K562 (cell line): Measurements from ENCODE around the gene C1orf198. TPM values are rescaled to one million over a fixed set of nuclear protein-coding genes. Genes with fewer than 3 reads are reported as not detected.

Experiments
- ATAC-seq: fragments of 200-7000 bp; cut with Tn5 transposase; 3 replicates; pipeline ENCODE4 v1.9.1; 2020; ENCODE audit warnings: moderate library complexity
- BruUV-seq: library from RNA; stranded (reverse); fragments of 400-500 nt; replicated peaks from 2 replicates; lab custom pipeline; 2021; lab: Mats Ljungman, UMichigan
- CTCF ChIA-PET: fragments of 300-600 bp; formaldehyde crosslinking; extraction: SDS; loops from one replicate; lab custom pipeline; 2021; ENCODE audit warnings: low intra/inter-chr PET ratio; lab: Yijun Ruan, JAX
- POLR2A ChIA-PET: fragments of 300-600, 350-650 bp; sonication (Branson Sonifier 250); formaldehyde crosslinking; extraction: SDS; loops from one replicate; lab custom pipeline; 2021; ENCODE audit warnings: antibody characterized with exemption, inconsistent platforms; lab: Yijun Ruan, JAX
- DNase-seq, 4 experiments: peaks; one replicate each; pipeline versions ENCODE4 v3.0.0 to v3.0.0-alpha.2; 2011 to 2018; ENCODE audit warnings: low spot score in 3 of 4, mixed read lengths in 3 of 4; ENCODE audit errors: extremely low read depth in 1 of 4
- FAIRE-seq: peaks from 2 replicates; lab custom pipeline; 2011; peaks lifted over from hg19 to GRCh38; lab: Jason Lieb, UNC
- H2AFZ ChIP-seq: 2 replicates; pipeline ENCODE4 v1.6.0; 2011; ENCODE audit warnings: low read depth, low read length, control low read depth, inconsistent platforms
- H3K27ac ChIP-seq: fragments of 200-600 bp; 3 replicates; pipeline ENCODE4 v1.8.0; 2011; ENCODE audit warnings: low read depth, mild to moderate bottlenecking, control low read depth, inconsistent platforms, low read length, moderate library complexity, mixed read lengths; ENCODE audit errors: extremely low read depth
- H3K27me3 ChIP-seq, 2 experiments: fragments of 300-600 bp in 1 of 2; 2 replicates in 1 of 2; 3 replicates in 1 of 2; pipeline versions ENCODE4 v1.6.0 to v1.8.0; 2011; ENCODE audit warnings: inconsistent platforms in 2 of 2, low read length in 2 of 2, mild to moderate bottlenecking in 1 of 2, mixed read lengths in 1 of 2, moderate library complexity in 1 of 2; ENCODE audit not compliant: control insufficient read depth in 2 of 2, insufficient read depth in 2 of 2
- H3K36me3 ChIP-seq: fragments of 300-600 bp; 3 replicates; pipeline ENCODE4 v1.8.0; 2011; ENCODE audit warnings: mild to moderate bottlenecking, low read length, inconsistent platforms; ENCODE audit not compliant: control insufficient read depth, insufficient read depth
- H3K4me1 ChIP-seq, 2 experiments: fragments of 200-600 bp in 1 of 2; replicated peaks in 1 of 2; 2 replicates in 1 of 2; 3 replicates in 1 of 2; pipeline versions ENCODE4 v1.5.1 to v1.8.0; 2011; ENCODE audit warnings: inconsistent platforms in 2 of 2, low read length in 2 of 2, mild to moderate bottlenecking in 1 of 2, mixed read lengths in 1 of 2, moderate library complexity in 1 of 2; ENCODE audit not compliant: control insufficient read depth in 2 of 2, insufficient read depth in 2 of 2
- H3K4me2 ChIP-seq: 2 replicates; pipeline ENCODE4 v1.6.1; 2011; ENCODE audit warnings: low read length, control low read depth, inconsistent platforms, mixed read lengths; ENCODE audit not compliant: insufficient read depth
- H3K4me3 ChIP-seq: fragments of 200-600 bp; sonication (generic), shearing (Covaris generic); 2 replicates; pipeline ENCODE4 v1.5.1; 2016; ENCODE audit warnings: control low read depth, inconsistent platforms
- H3K79me2 ChIP-seq: fragments of 200-600 bp; 3 replicates; pipeline ENCODE4 v1.8.0; 2011; ENCODE audit warnings: low read length, inconsistent platforms; ENCODE audit not compliant: control insufficient read depth, insufficient read depth
- H3K9ac ChIP-seq, 2 experiments: 2 replicates each; pipeline versions ENCODE4 v1.6.0 to v1.6.1; 2011; ENCODE audit warnings: low read depth in 2 of 2, low read length in 2 of 2, control low read depth in 1 of 2, inconsistent platforms in 1 of 2, mild to moderate bottlenecking in 1 of 2, mixed read lengths in 1 of 2; ENCODE audit not compliant: insufficient read depth in 1 of 2
- H3K9me1 ChIP-seq: one replicate; pipeline ENCODE4 v1.6.0; 2011; ENCODE audit warnings: inconsistent platforms, mild to moderate bottlenecking, low read length, moderate library complexity; ENCODE audit not compliant: control insufficient read depth, insufficient read depth
- H3K9me3 ChIP-seq: replicated peaks from 2 replicates; pipeline ENCODE4 v1.5.1; 2011; ENCODE audit warnings: low read depth, low read length, inconsistent platforms; ENCODE audit not compliant: control insufficient read depth, insufficient read depth
- H4K20me1 ChIP-seq: replicated peaks from 2 replicates; pipeline ENCODE4 v1.6.1; 2011; ENCODE audit warnings: low read length, inconsistent platforms, mixed read lengths; ENCODE audit not compliant: control insufficient read depth, insufficient read depth
- GTF2B ChIP-seq: IDR thresholded peaks from 2 replicates; pipeline ENCODE4 v1.6.1; 2011; ENCODE audit not compliant: insufficient read length; ENCODE audit errors: extremely low read depth
- MCM7 ChIP-seq, 2 experiments: fragments of 450-650 bp; IDR thresholded peaks; 2 replicates each; pipeline ENCODE4 v1.6.1; 2016 to 2018
- MYNN ChIP-seq, 2 experiments: sonication (generic); formaldehyde crosslinking in 1 of 2; IDR thresholded peaks; 2 replicates each; pipeline versions ENCODE4 v1.5.0 to v1.6.1; 2016 to 2020; ENCODE audit warnings: antibody characterized with exemption in 1 of 2, missing genetic modification reagents in 1 of 2
- POLR3G ChIP-seq: IDR thresholded peaks from 2 replicates; pipeline ENCODE4 v1.6.1; 2011; ENCODE audit not compliant: insufficient read length, insufficient replicate concordance; ENCODE audit errors: extremely low read depth
- RFX5 ChIP-seq: IDR thresholded peaks from 2 replicates; pipeline ENCODE4 v1.6.1; 2011; ENCODE audit warnings: low read depth, mild to moderate bottlenecking, improper control_type of control experiment, low read length
- SNIP1 ChIP-seq: fragments of 450-650 bp; IDR thresholded peaks from 2 replicates; pipeline ENCODE4 v1.7.1; 2017; ENCODE audit warnings: low read depth, mild to moderate bottlenecking
- TRIM24 ChIP-seq, 2 experiments: fragments of 450-650 bp; IDR thresholded peaks; 2 replicates each; pipeline ENCODE4 v1.6.1; 2016
- ZFP30 ChIP-seq: fragments of 250-450 bp; sonication (Bioruptor Pico); IDR thresholded peaks from 2 replicates; pipeline ENCODE4 v1.8.0; 2022; ENCODE audit warnings: moderate library complexity, mild to moderate bottlenecking, inconsistent platforms, borderline replicate concordance
- ZNF3 ChIP-seq: fragments of 250-450 bp; sonication (Bioruptor Pico); IDR thresholded peaks from 2 replicates; pipeline ENCODE4 v1.5.0; 2021; ENCODE audit warnings: mild to moderate bottlenecking, moderate library complexity
- ZNF431 ChIP-seq: sonication (generic); formaldehyde crosslinking; IDR thresholded peaks from 2 replicates; pipeline ENCODE4 v1.8.0; 2022; ENCODE audit warnings: mild to moderate bottlenecking, missing genetic modification reagents
- WGBS: fragments of 100-300 bp; shearing (Covaris generic); methylation state at CpG from one replicate; pipeline ENCODE4 v1.1.6; 2016; ENCODE audit warnings: low coverage, mixed read lengths; ENCODE audit not compliant: insufficient coverage; ENCODE audit errors: missing lambda C conversion rate; 5-methylcytosine and 5-hydroxymethylcytosine counted together
- in situ Hi-C: fragments of 300-500 bp; cut with MboI; formaldehyde crosslinking; loops from 4 replicates; pipeline ENCODE4 v1.15.0; 2018; ENCODE audit warnings: inconsistent platforms, mixed read lengths
- intact Hi-C: fragments of 100-400 bp; cut with micrococcal nuclease; formaldehyde crosslinking; loops from 2 replicates; pipeline ENCODE4 v1.14.2; 2022
- polyA plus RNA-seq, 8 experiments: library from polyadenylated mRNA; depleted of rRNA in 4 of 8; stranded (reverse) in 5 of 8; unstranded in 3 of 8; fragments of >200 nt; fragmentation: Nextera tagmentation in 2 of 8; fragmentation: Illumina TruSeq in 1 of 8; extraction: Ambion mirVana in 2 of 8; extraction: Trizol in 1 of 8; gene quantifications; 2 replicates each; pipeline versions ENCODE4 v1.2.1 to v1.2.3, GENCODE V29; 2011 to 2014; ENCODE audit warnings: inconsistent platforms in 1 of 8, missing spikeins in 1 of 8
- total RNA-seq, 7 experiments: library from RNA; depleted of rRNA in 6 of 7; stranded (reverse); fragments of >200 nt in 6 of 7; fragmentation: Illumina TruSeq in 2 of 7; extraction: Trizol in 2 of 7; gene quantifications; 2 replicates each; pipeline versions ENCODE4 v1.2.1 to v1.2.3, GENCODE V29; 2011 to 2021; ENCODE audit warnings: low replicate concordance in 1 of 7
- TF ChIP-seq, protein P1 (sequence below): fragments of 150-350 bp; conservative IDR thresholded peaks from 2 replicates; pipeline ENCODE4 v1.6.1; 2014; ENCODE audit warnings: low read length
- TF ChIP-seq, protein P2 (sequence below): fragments of 150-350 bp; IDR thresholded peaks from 2 replicates; pipeline ENCODE4 v1.6.1; 2014; ENCODE audit warnings: low read depth, mild to moderate bottlenecking, low read length, borderline replicate concordance

Gene C1orf198
- total and polyA plus RNA-seq, 9 of the 15 experiments (the other 6 are each of a cell fraction or from before 2014, with no cell fraction given), result 2.0 to 15.1 (median 10.4) TPM

DNA sequence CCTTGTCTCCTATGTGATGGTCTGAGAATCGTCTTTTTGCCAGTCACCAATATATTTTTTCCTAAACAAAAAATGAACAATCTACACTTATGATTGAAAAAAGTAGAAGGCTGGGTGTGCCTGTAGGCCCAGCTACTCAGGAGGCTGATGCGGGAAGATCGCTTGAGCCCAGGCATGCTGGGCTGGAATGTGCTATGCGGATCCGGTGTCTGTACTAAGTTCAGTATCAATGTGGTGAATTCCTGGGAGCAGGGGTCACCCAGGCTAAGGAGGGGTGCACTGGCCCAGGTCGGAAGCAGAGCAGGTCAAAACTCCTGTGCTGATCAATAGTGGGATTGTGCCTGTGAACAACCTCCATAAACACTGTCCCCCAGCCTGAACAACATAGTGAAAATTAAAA lies 25.7 kb upstream of the C1orf198 start:
- no peaks in the 10 kb centered on the region for H3K9me1 ChIP-seq
- POLR2A ChIA-PET, result no interaction called here
- H3K9ac ChIP-seq, result no peak overlapping the region
- in situ Hi-C loops, result no loop called here
- no peak for DNase-seq
- CTCF ChIA-PET, result no interaction called here
- H3K4me2 ChIP-seq, result no peak overlapping the region
- H3K27me3 ChIP-seq, result peaks cover 56 to 61% of the 10 kb centered on the region in 2 experiments
- H2AFZ ChIP-seq, result no peak overlapping the region
- BruUV-seq, result no TSS peak
- WGBS, result 26% methylated on average over 6 of the region's 6 CpGs
- no peaks in the 10 kb centered on the region for H3K36me3 ChIP-seq
- H3K79me2 ChIP-seq, result no peaks in the 10 kb centered on the region
- intact Hi-C loops, result no loop called here
- H3K4me3 ChIP-seq, result no peak overlapping the region
- H3K9me3 ChIP-seq, result no peaks in the 10 kb centered on the region
- TF ChIP-seq, protein P1, sequence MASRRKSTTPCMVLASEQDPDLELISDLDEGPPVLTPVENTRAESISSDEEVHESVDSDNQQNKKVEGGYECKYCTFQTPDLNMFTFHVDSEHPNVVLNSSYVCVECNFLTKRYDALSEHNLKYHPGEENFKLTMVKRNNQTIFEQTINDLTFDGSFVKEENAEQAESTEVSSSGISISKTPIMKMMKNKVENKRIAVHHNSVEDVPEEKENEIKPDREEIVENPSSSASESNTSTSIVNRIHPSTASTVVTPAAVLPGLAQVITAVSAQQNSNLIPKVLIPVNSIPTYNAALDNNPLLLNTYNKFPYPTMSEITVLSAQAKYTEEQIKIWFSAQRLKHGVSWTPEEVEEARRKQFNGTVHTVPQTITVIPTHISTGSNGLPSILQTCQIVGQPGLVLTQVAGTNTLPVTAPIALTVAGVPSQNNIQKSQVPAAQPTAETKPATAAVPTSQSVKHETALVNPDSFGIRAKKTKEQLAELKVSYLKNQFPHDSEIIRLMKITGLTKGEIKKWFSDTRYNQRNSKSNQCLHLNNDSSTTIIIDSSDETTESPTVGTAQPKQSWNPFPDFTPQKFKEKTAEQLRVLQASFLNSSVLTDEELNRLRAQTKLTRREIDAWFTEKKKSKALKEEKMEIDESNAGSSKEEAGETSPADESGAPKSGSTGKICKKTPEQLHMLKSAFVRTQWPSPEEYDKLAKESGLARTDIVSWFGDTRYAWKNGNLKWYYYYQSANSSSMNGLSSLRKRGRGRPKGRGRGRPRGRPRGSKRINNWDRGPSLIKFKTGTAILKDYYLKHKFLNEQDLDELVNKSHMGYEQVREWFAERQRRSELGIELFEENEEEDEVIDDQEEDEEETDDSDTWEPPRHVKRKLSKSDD, result no peak
- no peak for TF ChIP-seq ZFP30
- TF ChIP-seq TRIM24 (IDR thresholded peaks at IDR 0.05), result no peak
- no peak for TF ChIP-seq GTF2B
- TF ChIP-seq RFX5, result no peak
- no peak for TF ChIP-seq MYNN (IDR thresholded peaks at IDR 0.05)
- no peak for TF ChIP-seq MYNN (CRISPR knock-in tag; IDR thresholded peaks at IDR 0.05)
- TF ChIP-seq MCM7 (IDR thresholded peaks at IDR 0.05), result no peak
- TF ChIP-seq POLR3G, result no peak
- TF ChIP-seq ZNF3 (CRISPR knock-in tag), result no peak
- TF ChIP-seq, protein P2, sequence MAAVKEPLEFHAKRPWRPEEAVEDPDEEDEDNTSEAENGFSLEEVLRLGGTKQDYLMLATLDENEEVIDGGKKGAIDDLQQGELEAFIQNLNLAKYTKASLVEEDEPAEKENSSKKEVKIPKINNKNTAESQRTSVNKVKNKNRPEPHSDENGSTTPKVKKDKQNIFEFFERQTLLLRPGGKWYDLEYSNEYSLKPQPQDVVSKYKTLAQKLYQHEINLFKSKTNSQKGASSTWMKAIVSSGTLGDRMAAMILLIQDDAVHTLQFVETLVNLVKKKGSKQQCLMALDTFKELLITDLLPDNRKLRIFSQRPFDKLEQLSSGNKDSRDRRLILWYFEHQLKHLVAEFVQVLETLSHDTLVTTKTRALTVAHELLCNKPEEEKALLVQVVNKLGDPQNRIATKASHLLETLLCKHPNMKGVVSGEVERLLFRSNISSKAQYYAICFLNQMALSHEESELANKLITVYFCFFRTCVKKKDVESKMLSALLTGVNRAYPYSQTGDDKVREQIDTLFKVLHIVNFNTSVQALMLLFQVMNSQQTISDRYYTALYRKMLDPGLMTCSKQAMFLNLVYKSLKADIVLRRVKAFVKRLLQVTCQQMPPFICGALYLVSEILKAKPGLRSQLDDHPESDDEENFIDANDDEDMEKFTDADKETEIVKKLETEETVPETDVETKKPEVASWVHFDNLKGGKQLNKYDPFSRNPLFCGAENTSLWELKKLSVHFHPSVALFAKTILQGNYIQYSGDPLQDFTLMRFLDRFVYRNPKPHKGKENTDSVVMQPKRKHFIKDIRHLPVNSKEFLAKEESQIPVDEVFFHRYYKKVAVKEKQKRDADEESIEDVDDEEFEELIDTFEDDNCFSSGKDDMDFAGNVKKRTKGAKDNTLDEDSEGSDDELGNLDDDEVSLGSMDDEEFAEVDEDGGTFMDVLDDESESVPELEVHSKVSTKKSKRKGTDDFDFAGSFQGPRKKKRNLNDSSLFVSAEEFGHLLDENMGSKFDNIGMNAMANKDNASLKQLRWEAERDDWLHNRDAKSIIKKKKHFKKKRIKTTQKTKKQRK, result no peak
- TF ChIP-seq ZNF431 (CRISPR knock-in tag), result no peak
- TF ChIP-seq SNIP1, result no peak
- no peak for ATAC-seq
- H3K4me1 ChIP-seq, result no peaks in the 10 kb centered on the region
- H4K20me1 ChIP-seq, result 0 out of 2 replicates have a peak, but pooled peaks cover 5% of the 10 kb centered on the region
- FAIRE-seq, result no peak
- no peak overlapping the region for H3K27ac ChIP-seq
